ENCODE measurements around the gene PLEKHH1.
A peak's percentile ranks its signal among the peaks of the same experiment; 100 is the strongest.
"Not testable (repeated sequence)": the region's sequence is repeated elsewhere in the genome, so short reads cannot be mapped to it uniquely, and the experiment has no call there.

PLEKHH1 gene

GRCh38 chr14:67584978-67585377 lies 51.9 kb downstream of the PLEKHH1 start:
- DNase-seq = no peak

- DNase-seq = no peak
These were observed 53.3 kb downstream of the PLEKHH1 start for GRCh38 chr14:67586369-67586768.

GRCh38 chr14:67589204-67589770 lies 56.2 kb downstream of the PLEKHH1 start:
- no peak for DNase-seq

- not testable (repeated sequence) for DNase-seq
These were observed 60.6 kb downstream of the PLEKHH1 start for GRCh38 chr14:67593650-67594049.

- no peak for DNase-seq
These were observed 62.3 kb downstream of the PLEKHH1 start for GRCh38 chr14:67595392-67595791.

- peak; percentile 95 for DNase-seq
These were observed 66.8 kb downstream of the PLEKHH1 start, which contains the start of gene PIGH for GRCh38 chr14:67599698-67600561. Gene PIGH, minus strand, starts transcription at chr14:67600268. Its CDS starts 65 bp downstream, at chr14:67600203.

GRCh38 chr14:67600562-67600974 lies 67.5 kb downstream of the PLEKHH1 start:
- DNase-seq = not testable (repeated sequence)

- DNase-seq = no peak
These were observed 69.0 kb downstream of the PLEKHH1 start for GRCh38 chr14:67602076-67602475.

GRCh38 chr14:67602995-67603545 lies 70.0 kb downstream of the PLEKHH1 start:
- no peak for DNase-seq

GRCh38 chr14:67607646-67608045 lies 74.6 kb downstream of the PLEKHH1 start:
- DNase-seq = no peak

- DNase-seq = no peak
These were observed 76.7 kb downstream of the PLEKHH1 start for GRCh38 chr14:67609642-67610310.

- DNase-seq = no peak
These were observed 77.4 kb downstream of the PLEKHH1 start for GRCh38 chr14:67610491-67610890.

GRCh38 chr14:67618617-67619063 lies 85.5 kb downstream of the PLEKHH1 start:
- DNase-seq = peak; percentile 71

- peak; percentile 99 for DNase-seq
These were observed 86.5 kb downstream of the PLEKHH1 start, which contains the start of gene ARG2 for GRCh38 chr14:67619446-67620216. Gene ARG2, plus strand, starts transcription at chr14:67619920. Its CDS starts 58 bp downstream, at chr14:67619978.

GRCh38 chr14:67620217-67620785 lies 87.2 kb downstream of the PLEKHH1 start:
- DNase-seq = peak; percentile 70

GRCh38 chr14:67622675-67623074 lies 89.6 kb downstream of the PLEKHH1 start:
- no peak for DNase-seq

GRCh38 chr14:67623114-67623513 lies 90.0 kb downstream of the PLEKHH1 start:
- DNase-seq = no peak

GRCh38 chr14:67626131-67626530 lies 93.0 kb downstream of the PLEKHH1 start:
- not testable (repeated sequence) for DNase-seq

GRCh38 chr14:67627519-67627918 lies 94.4 kb downstream of the PLEKHH1 start:
- DNase-seq = no peak

- DNase-seq = no peak
These were observed 97.1 kb downstream of the PLEKHH1 start for GRCh38 chr14:67630186-67630585.

- DNase-seq = no peak
These were observed 97.8 kb downstream of the PLEKHH1 start for GRCh38 chr14:67630938-67631337.

Measured in NCI-H69 (cell line).